Mesenchymal stem cell (in vitro differentiated cells and primary cell): Measurements from ENCODE around the gene SLC6A17.

Experiments used
- DNase-seq: peaks from one replicate; pipeline ENCODE4 v3.0.0-alpha.2; 2013
- H2AFZ ChIP-seq: one replicate; pipeline ENCODE4 v1.6.1; 2013; ENCODE audit warnings: low read depth, mild to moderate bottlenecking, control low read depth, inconsistent platforms, low read length, moderate library complexity
- H2AK5ac ChIP-seq: 2 replicates; pipeline ENCODE4 v1.6.1; 2013; ENCODE audit warnings: low read length, moderate library complexity, mild to moderate bottlenecking, inconsistent platforms; ENCODE audit not compliant: severe bottlenecking
- H2BK120ac ChIP-seq: one replicate; pipeline ENCODE4 v1.6.1; 2013; ENCODE audit warnings: low read depth, mild to moderate bottlenecking, inconsistent platforms, low read length, moderate library complexity
- H2BK12ac ChIP-seq, 2 experiments: one replicate each; pipeline ENCODE4 v1.6.1; 2013; ENCODE audit warnings: inconsistent platforms in 2 of 2, low read length in 2 of 2, mild to moderate bottlenecking in 2 of 2, moderate library complexity in 2 of 2, control low read depth in 1 of 2
- H2BK15ac ChIP-seq: one replicate; pipeline ENCODE4 v1.6.1; 2013; ENCODE audit warnings: mild to moderate bottlenecking, low read depth, inconsistent platforms; ENCODE audit not compliant: poor library complexity, severe bottlenecking
- H2BK5ac ChIP-seq: 2 replicates; pipeline ENCODE4 v1.6.1; 2013; ENCODE audit warnings: low read depth, mild to moderate bottlenecking, low read length, control low read depth, inconsistent platforms; ENCODE audit not compliant: poor library complexity, severe bottlenecking
- H3K14ac ChIP-seq, 2 experiments: one replicate each; pipeline ENCODE4 v1.6.1; 2013; ENCODE audit warnings: inconsistent platforms in 2 of 2, low read length in 2 of 2, control low read depth in 1 of 2, mild to moderate bottlenecking in 1 of 2, moderate library complexity in 1 of 2
- H3K18ac ChIP-seq, 2 experiments: one replicate each; pipeline ENCODE4 v1.6.1; 2013; ENCODE audit warnings: inconsistent platforms in 2 of 2, low read length in 2 of 2, control low read depth in 1 of 2, low read depth in 1 of 2, mild to moderate bottlenecking in 1 of 2
- H3K23ac ChIP-seq, 2 experiments: one replicate each; pipeline ENCODE4 v1.6.1; 2013; ENCODE audit warnings: inconsistent platforms in 2 of 2, low read length in 2 of 2, mild to moderate bottlenecking in 2 of 2, moderate library complexity in 2 of 2, control low read depth in 1 of 2
- H3K27ac ChIP-seq: 2 replicates; pipeline ENCODE4 v1.5.1; 2013; ENCODE audit warnings: mild to moderate bottlenecking, moderate library complexity, low read length, control low read depth, inconsistent platforms; ENCODE audit not compliant: poor library complexity, severe bottlenecking
- H3K27me3 ChIP-seq, 2 experiments: 2 replicates each; pipeline versions ENCODE4 v1.6.1 to v1.7.0; 2013; ENCODE audit warnings: low read length in 2 of 2, mild to moderate bottlenecking in 2 of 2, moderate library complexity in 2 of 2, control low read depth in 1 of 2, inconsistent platforms in 1 of 2; ENCODE audit not compliant: control insufficient read depth in 1 of 2, insufficient read depth in 1 of 2
- H3K36me3 ChIP-seq, 2 experiments: 2 replicates each; pipeline versions ENCODE4 v1.6.1 to v1.7.0; 2013; ENCODE audit warnings: low read length in 2 of 2, control low read depth in 1 of 2, inconsistent platforms in 1 of 2, low read depth in 1 of 2, mild to moderate bottlenecking in 1 of 2; ENCODE audit not compliant: insufficient read depth in 2 of 2, control insufficient read depth in 1 of 2
- H3K4ac ChIP-seq, 2 experiments: one replicate each; pipeline ENCODE4 v1.6.1; 2013; ENCODE audit warnings: inconsistent platforms in 2 of 2, low read length in 2 of 2, mild to moderate bottlenecking in 2 of 2, moderate library complexity in 2 of 2, control low read depth in 1 of 2, low read depth in 1 of 2
- H3K4me1 ChIP-seq: 2 replicates; pipeline ENCODE4 v1.6.1; 2013; ENCODE audit warnings: low read depth, low read length, control low read depth; ENCODE audit not compliant: control insufficient read depth, insufficient read depth
- H3K4me2 ChIP-seq: 2 replicates; pipeline ENCODE4 v1.6.1; 2013; ENCODE audit warnings: low read length, mild to moderate bottlenecking, inconsistent platforms; ENCODE audit not compliant: poor library complexity, severe bottlenecking
- H3K4me3 ChIP-seq, 2 experiments: 2 replicates each; pipeline versions ENCODE4 v1.5.1 to v1.7.0; 2013; ENCODE audit warnings: low read length in 2 of 2, mild to moderate bottlenecking in 2 of 2, control low read depth in 1 of 2, low read depth in 1 of 2; ENCODE audit not compliant: insufficient read depth in 1 of 2
- H3K79me1 ChIP-seq: replicated peaks from 2 replicates; pipeline ENCODE4 v1.6.1; 2013; ENCODE audit warnings: mild to moderate bottlenecking, control low read depth, low read length, inconsistent platforms; ENCODE audit not compliant: poor library complexity, severe bottlenecking
- H3K9ac ChIP-seq: 2 replicates; pipeline ENCODE4 v1.7.0; 2013; ENCODE audit warnings: mild to moderate bottlenecking, low read length, moderate library complexity
- H3K9me3 ChIP-seq: 2 replicates; pipeline ENCODE4 v1.7.0; 2013; ENCODE audit warnings: mild to moderate bottlenecking, low read length; ENCODE audit not compliant: control insufficient read depth
- H4K8ac ChIP-seq: one replicate; pipeline ENCODE4 v1.6.1; 2013; ENCODE audit warnings: inconsistent platforms, mild to moderate bottlenecking, low read length, moderate library complexity
- H4K91ac ChIP-seq: one replicate; pipeline ENCODE4 v1.6.1; 2013; ENCODE audit warnings: mild to moderate bottlenecking, low read length, inconsistent platforms
- WGBS: methylation state at CpG from one replicate; pipeline ENCODE4 v1.1.7; 2013; ENCODE audit warnings: mixed read lengths; 5-methylcytosine and 5-hydroxymethylcytosine counted together

The SLC6A17 gene

DNA sequence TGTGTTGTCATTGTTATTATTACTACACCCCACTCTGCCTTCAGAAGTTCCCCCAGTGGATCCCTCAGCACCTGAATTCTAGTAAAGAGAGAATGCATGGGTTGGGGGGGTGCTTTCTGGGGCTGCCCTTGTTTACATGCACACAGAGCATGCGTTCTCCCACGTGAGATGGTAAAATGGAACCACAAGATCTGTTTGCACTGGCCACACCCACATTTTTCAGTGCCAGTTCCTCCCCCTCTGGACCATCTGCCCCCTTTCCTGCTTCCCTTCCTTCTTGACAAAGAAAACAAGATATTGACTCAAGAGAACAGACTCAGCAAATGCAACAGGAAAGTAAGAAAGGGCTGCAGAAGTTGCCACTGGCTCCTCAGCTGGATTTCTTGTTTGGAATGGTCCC, 8.9 kb downstream of the SLC6A17 start:
- no peak overlapping the region for H3K4ac ChIP-seq
- H2BK15ac ChIP-seq = no peak overlapping the region
- H2BK120ac ChIP-seq = no peak overlapping the region
- H3K27me3 ChIP-seq = peaks cover 13 to 59% of the 10 kb centered on the region in 2 experiments
- no peaks in the 10 kb centered on the region for H3K4me1 ChIP-seq
- H2BK12ac ChIP-seq = no peak overlapping the region
- no peak for DNase-seq
- H2AFZ ChIP-seq = no peak overlapping the region
- H3K18ac ChIP-seq = no peak overlapping the region
- no peaks in the 10 kb centered on the region for H3K9me3 ChIP-seq
- no peak overlapping the region for H3K4me3 ChIP-seq
- no peak overlapping the region for H3K4me2 ChIP-seq
- no peak overlapping the region for H4K91ac ChIP-seq
- no peak overlapping the region for H2AK5ac ChIP-seq
- no peak overlapping the region for H3K14ac ChIP-seq
- H2BK5ac ChIP-seq = no peak overlapping the region
- WGBS = 60% methylated on average over 2 of the region's 2 CpGs
- H3K27ac ChIP-seq = no peak overlapping the region
- H3K79me1 ChIP-seq = no peaks in the 10 kb centered on the region
- no peak overlapping the region for H4K8ac ChIP-seq
- no peak overlapping the region for H3K9ac ChIP-seq
- no peaks in the 10 kb centered on the region for H3K36me3 ChIP-seq
- H3K23ac ChIP-seq = no peak overlapping the region

DNA sequence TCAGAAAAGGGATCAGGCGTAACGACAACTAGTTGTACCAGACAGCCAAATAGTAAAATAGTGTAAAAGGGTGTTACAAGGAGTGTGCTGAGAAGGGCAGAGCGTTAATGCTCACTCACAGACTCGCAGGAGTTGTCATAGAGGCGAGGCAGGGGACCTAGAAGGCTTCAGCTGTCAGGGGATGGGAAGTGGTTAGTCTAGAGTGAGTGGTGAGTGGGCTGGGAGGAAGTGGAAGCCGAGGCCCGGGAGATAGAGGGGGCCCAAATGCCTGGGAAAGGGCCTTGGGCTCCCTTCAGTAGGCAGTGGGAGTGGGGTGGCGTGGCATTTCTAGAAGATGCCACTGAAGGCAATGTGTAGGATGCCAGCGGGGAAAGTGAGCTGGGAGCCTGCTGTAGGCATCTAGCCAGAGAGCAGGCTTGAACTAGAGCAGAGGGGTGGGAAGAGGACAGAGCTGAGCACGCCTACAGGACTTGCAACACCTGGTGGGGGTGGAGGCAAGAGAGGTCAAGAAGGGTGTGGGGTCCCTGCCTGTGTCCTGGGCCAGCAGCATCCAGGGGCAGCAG, 10.3 kb downstream of the SLC6A17 start:
- H3K9ac ChIP-seq = no peak overlapping the region
- no peak overlapping the region for H2BK15ac ChIP-seq
- H2BK12ac ChIP-seq = no peak overlapping the region
- no peak overlapping the region for H2AK5ac ChIP-seq
- H3K4me1 ChIP-seq = no peaks in the 10 kb centered on the region
- H3K27ac ChIP-seq = no peak overlapping the region
- no peaks in the 10 kb centered on the region for H3K79me1 ChIP-seq
- H3K18ac ChIP-seq = no peak overlapping the region
- no peak overlapping the region for H3K4me3 ChIP-seq
- no peak overlapping the region for H3K4me2 ChIP-seq
- DNase-seq = no peak
- H4K8ac ChIP-seq = no peak overlapping the region
- 71% methylated on average over 10 of the region's 10 CpGs for WGBS
- H3K9me3 ChIP-seq = no peaks in the 10 kb centered on the region
- H4K91ac ChIP-seq = no peak overlapping the region
- no peak overlapping the region for H2BK120ac ChIP-seq
- H2BK5ac ChIP-seq = no peak overlapping the region
- no peak overlapping the region for H2AFZ ChIP-seq
- H3K14ac ChIP-seq = no peak overlapping the region
- H3K36me3 ChIP-seq = no peaks in the 10 kb centered on the region
- H3K23ac ChIP-seq = no peak overlapping the region
- H3K27me3 ChIP-seq = peaks cover 12 to 59% of the 10 kb centered on the region in 2 experiments
- no peak overlapping the region for H3K4ac ChIP-seq

DNA sequence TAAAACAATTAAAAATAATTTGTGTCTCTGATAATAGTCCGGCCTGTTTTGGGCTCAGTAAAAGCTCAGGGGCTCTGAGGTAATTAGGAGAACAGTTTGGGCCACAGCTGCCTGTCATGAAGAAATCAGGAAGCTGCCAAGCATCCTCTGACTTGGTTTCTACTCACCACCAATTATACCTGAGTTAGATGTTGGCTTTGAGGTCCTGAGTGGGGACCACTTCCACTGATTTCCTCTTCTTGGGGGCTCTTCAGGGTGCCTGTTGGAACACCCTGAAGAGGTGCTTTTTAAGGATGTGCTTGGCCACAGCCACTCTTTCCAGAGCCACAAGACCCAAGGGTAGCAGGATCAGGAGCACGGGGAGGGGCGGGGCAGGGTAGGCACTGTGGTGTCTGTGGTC, 10.9 kb downstream of the SLC6A17 start:
- H4K91ac ChIP-seq = no peak overlapping the region
- H2BK12ac ChIP-seq = no peak overlapping the region
- no peak overlapping the region for H2BK120ac ChIP-seq
- H3K27ac ChIP-seq = no peak overlapping the region
- H3K14ac ChIP-seq = no peak overlapping the region
- no peak overlapping the region for H3K23ac ChIP-seq
- no peak overlapping the region for H2BK5ac ChIP-seq
- WGBS = 77% methylated on average over 3 of the region's 3 CpGs
- no peak overlapping the region for H3K9ac ChIP-seq
- no peak overlapping the region for H2AK5ac ChIP-seq
- no peak for DNase-seq
- no peak overlapping the region for H3K18ac ChIP-seq
- H3K4me1 ChIP-seq = no peaks in the 10 kb centered on the region
- no peak overlapping the region for H2BK15ac ChIP-seq
- peaks cover 16 to 64% of the 10 kb centered on the region in 2 experiments for H3K27me3 ChIP-seq
- H3K4ac ChIP-seq = no peak overlapping the region
- H3K4me2 ChIP-seq = no peak overlapping the region
- H3K36me3 ChIP-seq = no peaks in the 10 kb centered on the region
- no peak overlapping the region for H4K8ac ChIP-seq
- no peaks in the 10 kb centered on the region for H3K79me1 ChIP-seq
- H3K4me3 ChIP-seq = no peak overlapping the region
- H2AFZ ChIP-seq = no peak overlapping the region
- H3K9me3 ChIP-seq = no peaks in the 10 kb centered on the region

DNA sequence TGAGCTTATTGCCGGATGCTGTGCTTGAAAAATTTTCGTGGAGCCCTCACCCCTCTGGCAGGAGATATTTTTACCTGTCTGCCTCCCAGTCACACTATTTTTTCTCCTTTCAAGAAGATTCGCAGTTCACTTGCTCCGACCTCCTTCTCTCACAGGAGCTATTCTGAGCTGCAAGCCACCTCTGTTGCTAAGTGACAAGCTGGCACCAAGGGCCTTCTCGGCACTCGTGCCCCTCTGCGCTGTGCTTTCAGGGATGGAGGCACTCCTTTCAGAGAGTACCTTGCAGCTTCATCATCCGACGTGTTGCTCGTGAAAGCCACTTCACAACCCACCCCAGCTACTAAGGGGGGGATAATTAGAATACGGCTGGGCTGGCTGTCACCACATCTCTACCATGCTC, 11.6 kb downstream of the SLC6A17 start:
- H3K79me1 ChIP-seq = no peaks in the 10 kb centered on the region
- H3K23ac ChIP-seq = no peak overlapping the region
- H2BK120ac ChIP-seq = no peak overlapping the region
- WGBS = 74% methylated on average over 8 of the region's 11 CpGs
- no peak overlapping the region for H4K91ac ChIP-seq
- no peak overlapping the region for H3K27ac ChIP-seq
- H2BK12ac ChIP-seq = no peak overlapping the region
- no peak overlapping the region for H2BK15ac ChIP-seq
- no peak overlapping the region for H2AK5ac ChIP-seq
- H3K4me2 ChIP-seq = no peak overlapping the region
- H2AFZ ChIP-seq = no peak overlapping the region
- H3K4me1 ChIP-seq = no peaks in the 10 kb centered on the region
- no peaks in the 10 kb centered on the region for H3K36me3 ChIP-seq
- no peaks in the 10 kb centered on the region for H3K9me3 ChIP-seq
- H3K14ac ChIP-seq = no peak overlapping the region
- H3K4ac ChIP-seq = no peak overlapping the region
- no peak overlapping the region for H2BK5ac ChIP-seq
- DNase-seq = no peak
- no peak overlapping the region for H3K9ac ChIP-seq
- H3K27me3 ChIP-seq = peaks cover 23 to 65% of the 10 kb centered on the region in 2 experiments
- no peak overlapping the region for H4K8ac ChIP-seq
- no peak overlapping the region for H3K4me3 ChIP-seq
- no peak overlapping the region for H3K18ac ChIP-seq
